Right cardiac atrium (tissue), 5 donors: ENCODE data around the gene TRIM29. TPM values are rescaled to one million over a fixed set of nuclear protein-coding genes. Genes with fewer than 3 reads are reported as not detected.
"Not testable (repeated sequence)": the region's sequence is repeated elsewhere in the genome, so short reads cannot be mapped to it uniquely, and the experiment has no call there.

Experiments
- ATAC-seq, 2 donors: fragments of 200-7000 bp; cut with Tn5 transposase; one replicate each; pipeline versions ENCODE4 v1.8.0 to v1.9.1; 2020; ENCODE audit warnings: moderate library complexity in 2 of 2, mild to moderate bottlenecking in 1 of 2
- DNase-seq, 3 donors: peaks; one replicate each; pipeline ENCODE4 v3.0.0-alpha.2; 2020
- H3K27ac ChIP-seq: one replicate; pipeline ENCODE4 v1.5.1; 2013; ENCODE audit warnings: mild to moderate bottlenecking, low read length, control low read depth, moderate library complexity
- H3K27me3 ChIP-seq: one replicate; pipeline ENCODE4 v1.6.1; 2013; ENCODE audit not compliant: control insufficient read depth, insufficient read depth
- H3K4me1 ChIP-seq: one replicate; pipeline ENCODE4 v1.6.1; 2013; ENCODE audit warnings: low read length; ENCODE audit not compliant: control insufficient read depth, insufficient read depth
- H3K4me3 ChIP-seq: one replicate; pipeline ENCODE4 v1.5.1; 2013; ENCODE audit warnings: low read length, control low read depth
- H3K9me3 ChIP-seq: one replicate; pipeline ENCODE4 v1.6.1; 2013; ENCODE audit warnings: low read length; ENCODE audit not compliant: control insufficient read depth
- WGBS: extraction: QIAGEN DNeasy Blood & Tissue Kit; methylation state at CpG from one replicate; pipeline ENCODE4 v1.1.7; 2013; 5-methylcytosine and 5-hydroxymethylcytosine counted together
- intact Hi-C, 4 donors: fragments of 100-400 bp; cut with DNase I; formaldehyde crosslinking; loops; one replicate each; pipeline versions ENCODE4 v1.11.0 to v1.14.0; 2022 to 2023
- polyA plus RNA-seq: library from polyadenylated mRNA; stranded (reverse); fragments of 200-250 nt; gene quantifications from one replicate; pipeline ENCODE4 v1.2.3, GENCODE V29; 2013
- total RNA-seq, 4 donors: library from RNA; stranded (reverse); fragmentation: NEBNext Ultra II Directional; extraction: Animal tissue kit (Norgen Biotek cat#: 25700); gene quantifications; one replicate each; pipeline ENCODE4 v1.2.1, GENCODE V29; 2021
- donor health status: healthy with polysubstance abuse.
- donor health status: DM: no; HTN: yes; CAD: no.
- donor health status: DM: no; HTN: no; CAD: no.
- donor health status: DM: no; HTN: yes; CAD: no; lungs with severe emphysema.
- donor health status: DM: yes; HTN: yes; CAD: no.

The TRIM29 gene
- total and polyA plus RNA-seq, 5 donors: 0.16 to 0.34 TPM; not detected in 3

GRCh38 chr11:120181376-120181975, 43.6 kb upstream of the TRIM29 start:
- Histone ChIP-seq H3K4me3 (no peak overlapping the region), H3K27ac (no peak overlapping the region), H3K9me3 (no peaks in the 10 kb centered on the region), H3K4me1 (peaks cover 4% of the 10 kb centered on the region), H3K27me3 (no peaks in the 10 kb centered on the region)
- WGBS: 87% methylated on average over 10 of the region's 10 CpGs
- peak in 1 of 3 donors; percentile 32 for DNase-seq
- ATAC-seq: no peak
- intact Hi-C loops: loop anchor here in 1 of 4 donors (5.0 kb wide), 1 partner anchor 36 kb away; no protein-coding TSS in a partner anchor

- WGBS: 58% methylated on average over 11 of the region's 11 CpGs
- ATAC-seq (no peak), DNase-seq (peak in 1 of 3 donors; percentile 47)
- Histone ChIP-seq H3K27ac (no peak overlapping the region), H3K4me1 (peaks cover 4% of the 10 kb centered on the region), H3K9me3 (no peaks in the 10 kb centered on the region), H3K27me3 (no peaks in the 10 kb centered on the region), H3K4me3 (no peak overlapping the region)
- intact Hi-C loops: loop anchor here in 1 of 4 donors (5.0 kb wide), 1 partner anchor 37 kb away; no protein-coding TSS in a partner anchor
Measured at GRCh38 chr11:120180551-120181232, 42.8 kb upstream of the TRIM29 start.

GRCh38 chr11:120180063-120180462, 42.1 kb upstream of the TRIM29 start:
- H3K9me3 ChIP-seq, H3K27me3 ChIP-seq, ATAC-seq, H3K4me3 ChIP-seq, H3K27ac ChIP-seq, H3K4me1 ChIP-seq: not testable (repeated sequence)
- DNase-seq: peak in 1 of 3 donors; percentile 7
- WGBS: 90% methylated on average over 6 of the region's 6 CpGs
- intact Hi-C loops: loop anchor here in 1 of 4 donors (5.0 kb wide), 1 partner anchor 37 kb away; no protein-coding TSS in a partner anchor

GRCh38 chr11:120179057-120179672, 41.3 kb upstream of the TRIM29 start:
- Histone ChIP-seq H3K4me1 (peaks cover 4% of the 10 kb centered on the region), H3K4me3 (no peak overlapping the region), H3K9me3 (no peaks in the 10 kb centered on the region), H3K27ac (peak overlapping the region; percentile 40), H3K27me3 (no peaks in the 10 kb centered on the region)
- ATAC-seq: peak; percentile 17 to 45
- 64% methylated on average over 10 of the region's 10 CpGs for WGBS
- intact Hi-C loops: loop anchor here in 1 of 4 donors (5.0 kb wide), 1 partner anchor 123 kb away; no protein-coding TSS in a partner anchor
- DNase-seq: peak in 1 of 3 donors; percentile 30

- DNase-seq (no peak), ATAC-seq (peak in 1 of 2 donors; percentile 25)
- intact Hi-C loops: loop anchor here in 1 of 4 donors (5.0 kb wide), 1 partner anchor 124 kb away; no protein-coding TSS in a partner anchor
- Histone ChIP-seq H3K4me3 (no peak overlapping the region), H3K4me1 (peaks cover 4% of the 10 kb centered on the region), H3K27ac (peak overlapping the region; percentile 40), H3K9me3 (no peaks in the 10 kb centered on the region), H3K27me3 (no peaks in the 10 kb centered on the region)
- 69% methylated on average over 5 of the region's 5 CpGs for WGBS
Measured at GRCh38 chr11:120178561-120179056, 40.7 kb upstream of the TRIM29 start.

GRCh38 chr11:120174866-120175265, 37.0 kb upstream of the TRIM29 start:
- DNase-seq: no peak
- Histone ChIP-seq H3K27ac (no peak overlapping the region), H3K9me3 (no peaks in the 10 kb centered on the region), H3K4me1 (peaks cover 4% of the 10 kb centered on the region), H3K27me3 (no peaks in the 10 kb centered on the region), H3K4me3 (no peak overlapping the region)
- WGBS: 78% methylated on average over 4 of the region's 4 CpGs
- ATAC-seq: no peak
- intact Hi-C loops: loop anchor here in 3 of 4 donors (5.0 kb wide), 2 partner anchors 52 to 127 kb away; no protein-coding TSS in a partner anchor

- Histone ChIP-seq H3K4me3 (no peak overlapping the region), H3K4me1 (peaks cover 2% of the 10 kb centered on the region), H3K27ac (no peak overlapping the region), H3K27me3 (no peaks in the 10 kb centered on the region), H3K9me3 (no peaks in the 10 kb centered on the region)
- DNase-seq (no peak), ATAC-seq (no peak)
- 36% methylated on average over 5 of the region's 5 CpGs for WGBS
- intact Hi-C loops: loop anchor here (2.0 to 5.0 kb wide), 5 partner anchors 53 to 129 kb away; no protein-coding TSS in a partner anchor
Measured at GRCh38 chr11:120173807-120174206, 35.9 kb upstream of the TRIM29 start.

- ATAC-seq (no peak), DNase-seq (no peak)
- intact Hi-C loops: loop anchor here (2.0 to 5.0 kb wide), 5 partner anchors 54 to 130 kb away; no protein-coding TSS in a partner anchor
- no peaks in the 10 kb centered on the region for H3K4me1 ChIP-seq
- no peaks in the 10 kb centered on the region for H3K9me3 ChIP-seq
- H3K27ac ChIP-seq: no peak overlapping the region
- 70% methylated on average over 11 of the region's 11 CpGs for WGBS
- no peaks in the 10 kb centered on the region for H3K27me3 ChIP-seq
- no peak overlapping the region for H3K4me3 ChIP-seq
Measured at GRCh38 chr11:120173019-120173705, 35.2 kb upstream of the TRIM29 start.

GRCh38 chr11:120172054-120172911, 34.4 kb upstream of the TRIM29 start:
- Histone ChIP-seq H3K27me3 (no peaks in the 10 kb centered on the region), H3K4me3 (no peak overlapping the region), H3K9me3 (no peaks in the 10 kb centered on the region), H3K4me1 (no peaks in the 10 kb centered on the region), H3K27ac (no peak overlapping the region)
- intact Hi-C loops: loop anchor here (1.0 to 5.0 kb wide), 6 partner anchors 55 to 131 kb away; no protein-coding TSS in a partner anchor
- DNase-seq (peak; percentile 62 to 87 (median 86)), ATAC-seq (peak; percentile 65)
- WGBS: 30% methylated on average over 24 of the region's 24 CpGs
